ENCODE data around the gene GAS1.

DNA sequence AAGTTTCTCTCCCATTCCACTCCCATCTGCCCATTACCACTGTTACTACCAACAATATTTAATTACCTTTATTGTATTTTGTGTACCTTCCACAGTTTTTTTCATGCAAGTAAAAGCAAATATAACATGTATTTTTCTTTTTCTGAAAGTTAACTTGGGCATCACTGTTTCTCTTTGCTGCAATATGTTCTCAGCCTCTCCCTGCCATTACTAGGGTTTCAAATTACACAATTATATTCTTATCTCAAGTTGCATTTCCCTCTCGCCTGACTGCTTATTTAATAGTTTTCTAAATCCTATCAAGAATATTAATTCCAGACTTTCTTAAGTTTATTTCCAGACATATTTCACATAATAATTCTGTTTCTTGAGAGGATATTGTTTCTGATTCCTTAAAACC lies 46.9 kb upstream of the GAS1 start:
- TF ChIP-seq, protein P1, sequence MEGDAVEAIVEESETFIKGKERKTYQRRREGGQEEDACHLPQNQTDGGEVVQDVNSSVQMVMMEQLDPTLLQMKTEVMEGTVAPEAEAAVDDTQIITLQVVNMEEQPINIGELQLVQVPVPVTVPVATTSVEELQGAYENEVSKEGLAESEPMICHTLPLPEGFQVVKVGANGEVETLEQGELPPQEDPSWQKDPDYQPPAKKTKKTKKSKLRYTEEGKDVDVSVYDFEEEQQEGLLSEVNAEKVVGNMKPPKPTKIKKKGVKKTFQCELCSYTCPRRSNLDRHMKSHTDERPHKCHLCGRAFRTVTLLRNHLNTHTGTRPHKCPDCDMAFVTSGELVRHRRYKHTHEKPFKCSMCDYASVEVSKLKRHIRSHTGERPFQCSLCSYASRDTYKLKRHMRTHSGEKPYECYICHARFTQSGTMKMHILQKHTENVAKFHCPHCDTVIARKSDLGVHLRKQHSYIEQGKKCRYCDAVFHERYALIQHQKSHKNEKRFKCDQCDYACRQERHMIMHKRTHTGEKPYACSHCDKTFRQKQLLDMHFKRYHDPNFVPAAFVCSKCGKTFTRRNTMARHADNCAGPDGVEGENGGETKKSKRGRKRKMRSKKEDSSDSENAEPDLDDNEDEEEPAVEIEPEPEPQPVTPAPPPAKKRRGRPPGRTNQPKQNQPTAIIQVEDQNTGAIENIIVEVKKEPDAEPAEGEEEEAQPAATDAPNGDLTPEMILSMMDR (IDR thresholded peaks at IDR 0.05), result no peak
- TF ChIP-seq POLR2A (IDR thresholded peaks at IDR 0.05) (no peak), POLR2AphosphoS5 (IDR thresholded peaks at IDR 0.05) (no peak)

All from sigmoid colon (tissue), 4 donors.